GM19395 (cell line): ENCODE measurements around the gene MKRN2OS.

Source experiments
- ATAC-seq: cut with Tn5 transposase; IDR thresholded peaks from one replicate; pipeline ENCODE4 v1.9.1; 2021; ENCODE audit warnings: mild to moderate bottlenecking, moderate library complexity; ENCODE audit not compliant: unreplicated experiment

Gene MKRN2OS

GRCh38 chr3:12516873-12517272 lies 28.4 kb downstream of the MKRN2OS start:
- no peak for ATAC-seq

- ATAC-seq = no peak
Observed at GRCh38 chr3:12515631-12516030, 29.7 kb downstream of the MKRN2OS start.

- no peak for ATAC-seq
Observed at GRCh38 chr3:12513694-12514446, 31.4 kb downstream of the MKRN2OS start.

GRCh38 chr3:12512534-12513118 lies 32.7 kb downstream of the MKRN2OS start:
- ATAC-seq = no peak

GRCh38 chr3:12509466-12509865 lies 35.8 kb downstream of the MKRN2OS start:
- no peak for ATAC-seq

GRCh38 chr3:12508291-12508700 lies 37.0 kb downstream of the MKRN2OS start:
- ATAC-seq = no peak

- ATAC-seq = no peak
Observed at GRCh38 chr3:12507591-12508281, 37.6 kb downstream of the MKRN2OS start.

GRCh38 chr3:12506201-12506709 lies 39.0 kb downstream of the MKRN2OS start:
- ATAC-seq = no peak

- ATAC-seq = no peak
Observed at GRCh38 chr3:12503126-12503957, 42.0 kb downstream of the MKRN2OS start.

GRCh38 chr3:12501360-12502020 lies 43.8 kb downstream of the MKRN2OS start:
- no peak for ATAC-seq

- ATAC-seq = no peak
Observed at GRCh38 chr3:12499474-12499873, 45.8 kb downstream of the MKRN2OS start.

GRCh38 chr3:12496453-12496761 lies 48.9 kb downstream of the MKRN2OS start:
- ATAC-seq = no peak

- no peak for ATAC-seq
Observed at GRCh38 chr3:12495749-12496452, 49.4 kb downstream of the MKRN2OS start.

- ATAC-seq = no peak
Observed at GRCh38 chr3:12490547-12490946, 54.8 kb downstream of the MKRN2OS start.

- no peak for ATAC-seq
Observed at GRCh38 chr3:12489832-12490231, 55.5 kb downstream of the MKRN2OS start.
